ENCODE results near the gene MEGF11.

Gene MEGF11

DNA sequence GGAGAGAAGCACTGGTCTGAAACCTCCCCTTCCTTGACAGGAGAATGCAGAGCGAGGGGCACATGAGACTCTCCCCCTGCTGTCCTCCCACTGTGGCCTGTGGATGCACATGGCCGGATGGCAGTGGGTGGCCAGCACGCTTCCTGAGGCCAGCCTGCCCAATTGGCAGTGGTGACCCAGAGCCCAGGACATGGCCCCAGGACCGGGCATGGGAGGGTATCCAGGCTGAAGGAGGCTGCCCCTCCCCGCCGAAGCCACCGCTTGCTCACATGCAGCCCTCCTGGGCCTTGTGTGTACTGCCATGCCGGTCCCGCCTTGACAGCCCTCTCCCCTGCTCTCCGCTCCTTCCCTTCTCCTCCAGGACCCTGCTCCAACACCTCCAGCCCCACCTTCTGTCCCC lies 100.9 kb downstream of the MEGF11 start:
- Mint-ChIP-seq H3K9me3 (no peaks in the 10 kb centered on the region), H3K4me1 (ENCODE audit: low read depth) (no peaks in the 10 kb centered on the region), H3K4me3 (no peak overlapping the region), H3K36me3 (ENCODE audit: low read depth) (no peaks in the 10 kb centered on the region), H3K27ac (no peak overlapping the region), H3K27me3 (ENCODE audit: low read depth) (peaks cover 2% of the 10 kb centered on the region)
- DNase-seq (ENCODE audit: low spot score): no peak

DNA sequence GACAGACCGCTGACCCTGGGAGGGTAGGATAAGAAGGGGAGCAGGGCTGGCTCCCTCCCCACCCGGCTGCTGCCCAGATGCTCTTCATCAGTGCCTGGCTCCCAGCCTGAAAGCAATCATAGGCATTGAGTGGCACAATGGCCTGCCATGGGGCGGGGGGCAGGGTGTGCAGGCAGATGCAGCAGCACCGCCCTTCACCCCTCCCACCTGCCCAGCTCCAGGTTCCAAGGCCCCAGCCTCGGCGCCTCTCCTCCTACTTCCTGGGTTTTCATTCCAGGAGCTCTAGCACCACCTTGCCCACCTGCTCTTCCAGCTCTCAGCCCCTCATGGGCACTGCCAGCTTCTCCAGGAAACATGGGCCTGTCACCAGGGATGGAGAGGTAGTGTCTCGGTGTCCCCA lies 101.7 kb downstream of the MEGF11 start:
- H3K27ac Mint-ChIP-seq: no peak overlapping the region
- no peak overlapping the region for H3K4me3 Mint-ChIP-seq
- no peaks in the 10 kb centered on the region for H3K36me3 Mint-ChIP-seq (ENCODE audit: low read depth)
- DNase-seq (ENCODE audit: low spot score): no peak
- no peaks in the 10 kb centered on the region for H3K4me1 Mint-ChIP-seq (ENCODE audit: low read depth)
- peaks cover 2% of the 10 kb centered on the region for H3K27me3 Mint-ChIP-seq (ENCODE audit: low read depth)
- H3K9me3 Mint-ChIP-seq: no peaks in the 10 kb centered on the region

DNA sequence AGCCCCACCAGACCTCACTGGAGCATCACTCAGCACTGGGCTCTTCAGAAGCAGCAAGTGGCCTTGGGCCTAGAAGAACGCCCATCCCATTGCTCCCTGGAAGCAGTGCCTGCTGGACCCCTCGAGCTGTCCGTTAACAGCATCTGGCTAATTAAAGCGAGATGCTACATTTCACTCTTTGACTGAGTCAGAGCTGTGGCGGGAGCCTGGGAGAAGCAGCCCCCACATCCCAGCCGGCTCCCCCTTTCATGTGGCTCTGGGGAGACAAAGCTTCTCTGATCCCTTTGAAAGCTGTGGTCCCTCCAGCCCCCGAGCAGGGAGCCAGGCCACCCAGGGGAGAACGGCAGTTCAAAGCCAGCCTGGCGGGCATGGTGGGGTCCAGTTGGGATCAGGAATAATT lies 103.7 kb downstream of the MEGF11 start:
- H3K4me1 Mint-ChIP-seq (ENCODE audit: low read depth): peaks cover 2% of the 10 kb centered on the region
- H3K9me3 Mint-ChIP-seq: no peaks in the 10 kb centered on the region
- no peaks in the 10 kb centered on the region for H3K36me3 Mint-ChIP-seq (ENCODE audit: low read depth)
- no peak overlapping the region for H3K27ac Mint-ChIP-seq
- H3K4me3 Mint-ChIP-seq: no peak overlapping the region
- no peak for DNase-seq (ENCODE audit: low spot score)
- peaks cover 5% of the 10 kb centered on the region for H3K27me3 Mint-ChIP-seq (ENCODE audit: low read depth)

DNA sequence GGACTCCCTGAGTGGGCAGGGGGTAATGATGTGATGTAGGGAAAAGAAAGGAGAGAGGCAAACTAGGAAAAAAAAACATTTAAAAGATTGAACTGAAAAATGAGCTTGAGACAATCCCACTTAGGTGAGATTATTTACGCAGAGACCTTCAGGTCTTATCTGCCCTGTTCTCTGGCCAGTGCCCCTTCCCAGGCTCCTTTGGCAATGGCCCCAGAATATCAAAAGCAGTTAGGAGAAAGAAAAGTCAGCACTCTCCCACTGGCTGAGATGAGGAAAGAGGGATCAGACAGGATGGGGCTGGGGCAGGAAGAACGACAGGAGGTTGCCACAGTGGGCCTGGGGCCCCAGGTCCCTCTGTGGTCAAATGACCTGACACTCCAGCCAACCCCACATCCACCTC lies 105.4 kb downstream of the MEGF11 start:
- Mint-ChIP-seq H3K4me1 (ENCODE audit: low read depth) (peaks cover 2% of the 10 kb centered on the region), H3K27me3 (ENCODE audit: low read depth) (peaks cover 8% of the 10 kb centered on the region), H3K4me3 (no peak overlapping the region), H3K27ac (no peak overlapping the region), H3K36me3 (ENCODE audit: low read depth) (no peaks in the 10 kb centered on the region), H3K9me3 (no peaks in the 10 kb centered on the region)
- no peak for DNase-seq (ENCODE audit: low spot score)

DNA sequence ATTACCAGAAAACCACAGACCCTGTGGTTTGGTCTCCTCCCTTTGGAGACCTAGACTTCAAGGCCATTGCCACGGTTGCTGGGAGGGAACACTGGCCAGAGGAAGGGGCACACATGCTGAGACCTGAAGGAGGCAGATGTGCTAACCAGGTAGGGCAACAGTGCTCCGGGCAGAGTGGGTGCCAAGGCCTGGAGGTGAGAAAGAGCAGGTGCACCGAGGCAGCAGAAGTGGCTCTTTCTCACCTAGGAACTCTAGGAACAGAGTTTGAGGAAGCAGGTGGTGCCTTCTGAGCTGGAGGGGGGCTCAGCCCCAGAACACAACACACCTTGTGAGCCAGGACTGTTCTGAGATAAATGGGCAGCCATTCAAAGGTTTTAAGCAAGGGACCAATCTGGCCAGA lies 106.1 kb downstream of the MEGF11 start:
- H3K4me3 Mint-ChIP-seq: no peak overlapping the region
- H3K27ac Mint-ChIP-seq: no peak overlapping the region
- DNase-seq (ENCODE audit: low spot score): no peak
- H3K36me3 Mint-ChIP-seq (ENCODE audit: low read depth): no peaks in the 10 kb centered on the region
- peaks cover 2% of the 10 kb centered on the region for H3K4me1 Mint-ChIP-seq (ENCODE audit: low read depth)
- H3K27me3 Mint-ChIP-seq (ENCODE audit: low read depth): peaks cover 8% of the 10 kb centered on the region
- no peaks in the 10 kb centered on the region for H3K9me3 Mint-ChIP-seq

DNA sequence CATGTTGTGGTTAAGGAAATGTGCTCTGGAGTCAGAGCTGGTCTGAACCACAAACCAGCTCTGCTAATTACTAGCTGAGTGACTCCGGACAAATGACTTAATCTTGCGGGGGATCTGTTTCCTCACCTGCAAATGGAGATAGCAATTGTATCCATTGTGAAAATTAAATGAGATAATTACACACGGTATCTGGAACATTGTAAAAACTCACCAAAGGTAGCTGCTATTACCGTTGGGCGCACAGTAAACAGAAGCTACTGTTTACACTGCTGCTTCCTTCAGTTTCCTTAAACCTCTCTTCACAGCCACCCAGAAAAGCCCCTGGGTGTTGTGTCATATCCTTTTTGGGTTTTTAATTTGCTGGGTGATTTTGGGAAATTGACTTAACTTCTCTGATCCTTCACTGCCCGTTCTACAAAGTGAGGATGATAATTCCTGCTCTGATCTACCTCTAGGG lies 107.8 kb downstream of the MEGF11 start:
- H3K27me3 Mint-ChIP-seq (ENCODE audit: low read depth): peaks cover 8% of the 10 kb centered on the region
- H3K36me3 Mint-ChIP-seq (ENCODE audit: low read depth): no peaks in the 10 kb centered on the region

GRCh38 chr15:66144978-66145725 lies 108.4 kb downstream of the MEGF11 start:
- no peak overlapping the region for H3K27ac Mint-ChIP-seq
- DNase-seq (ENCODE audit: low spot score): no peak
- no peaks in the 10 kb centered on the region for H3K36me3 Mint-ChIP-seq (ENCODE audit: low read depth)
- no peak overlapping the region for H3K4me3 Mint-ChIP-seq
- H3K4me1 Mint-ChIP-seq (ENCODE audit: low read depth): peaks cover 2% of the 10 kb centered on the region
- no peaks in the 10 kb centered on the region for H3K9me3 Mint-ChIP-seq
- peaks cover 8% of the 10 kb centered on the region for H3K27me3 Mint-ChIP-seq (ENCODE audit: low read depth)

More for the DNA sequence above, 107.8 kb downstream of the MEGF11 start:
- no peak for DNase-seq (ENCODE audit: low spot score)
- no peak overlapping the region for H3K27ac Mint-ChIP-seq
- H3K4me1 Mint-ChIP-seq (ENCODE audit: low read depth): peaks cover 2% of the 10 kb centered on the region
- no peaks in the 10 kb centered on the region for H3K9me3 Mint-ChIP-seq
- no peak overlapping the region for H3K4me3 Mint-ChIP-seq

DNA sequence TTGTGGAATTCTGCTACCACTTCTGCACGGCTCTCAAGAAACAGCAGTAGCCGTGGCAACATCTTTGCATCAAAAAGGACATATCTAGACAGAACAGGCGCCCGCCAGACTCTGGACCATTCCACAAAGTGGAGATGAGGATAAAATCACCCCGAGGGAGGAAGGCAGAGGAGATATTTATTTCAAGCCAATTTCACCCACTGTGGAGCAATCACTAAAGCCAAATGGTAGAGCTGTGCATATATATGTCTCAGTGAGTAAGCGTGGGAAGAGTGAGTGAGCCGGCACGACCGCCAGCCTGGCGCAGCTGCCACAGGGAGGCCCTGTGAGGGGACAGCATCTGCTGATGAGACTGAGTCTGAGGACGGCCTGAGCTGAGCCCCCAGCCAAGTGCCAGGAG lies 111.3 kb downstream of the MEGF11 start:
- H3K4me3 Mint-ChIP-seq: no peak overlapping the region
- peaks cover 6% of the 10 kb centered on the region for H3K27me3 Mint-ChIP-seq (ENCODE audit: low read depth)
- H3K36me3 Mint-ChIP-seq (ENCODE audit: low read depth): no peaks in the 10 kb centered on the region
- H3K9me3 Mint-ChIP-seq: no peaks in the 10 kb centered on the region
- H3K27ac Mint-ChIP-seq: no peak overlapping the region
- DNase-seq (ENCODE audit: low spot score): no peak
- H3K4me1 Mint-ChIP-seq (ENCODE audit: low read depth): peaks cover 2% of the 10 kb centered on the region

DNA sequence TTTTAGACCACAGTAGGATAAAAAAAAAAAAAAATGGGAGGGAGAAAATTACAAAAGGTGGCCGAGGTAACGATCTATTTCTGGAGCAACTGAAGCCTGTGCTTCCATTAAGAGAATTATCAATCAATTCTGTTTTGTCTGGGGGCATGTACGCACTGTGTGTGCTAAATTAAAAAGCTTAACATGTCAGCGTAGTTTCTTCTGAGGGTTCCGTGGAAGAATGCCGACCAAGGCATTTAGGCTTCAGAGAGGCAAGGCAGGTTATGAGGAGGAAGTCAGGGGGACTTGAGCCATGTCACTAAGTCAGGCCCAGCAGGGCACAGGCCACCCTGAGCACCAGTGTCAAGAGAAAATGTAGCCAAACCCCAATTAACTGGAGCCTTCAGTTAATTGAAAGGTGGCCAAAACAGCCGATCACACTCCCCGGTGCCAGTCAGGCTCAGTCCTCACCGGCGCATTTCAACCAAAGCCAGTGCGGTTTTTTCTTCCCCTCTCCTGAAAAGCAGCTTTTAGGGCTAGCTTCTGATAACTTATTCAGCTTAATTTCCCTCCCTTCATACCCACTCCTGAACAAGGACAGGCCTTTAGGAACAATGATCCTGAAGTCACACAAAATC lies 113.9 kb downstream of the MEGF11 start:
- no peak for DNase-seq (ENCODE audit: low spot score)
- H3K27ac Mint-ChIP-seq: no peak overlapping the region
- H3K36me3 Mint-ChIP-seq (ENCODE audit: low read depth): no peaks in the 10 kb centered on the region
- peaks cover 2% of the 10 kb centered on the region for H3K4me1 Mint-ChIP-seq (ENCODE audit: low read depth)
- H3K9me3 Mint-ChIP-seq: no peaks in the 10 kb centered on the region
- no peak overlapping the region for H3K4me3 Mint-ChIP-seq
- peaks cover 2% of the 10 kb centered on the region for H3K27me3 Mint-ChIP-seq (ENCODE audit: low read depth)

DNA sequence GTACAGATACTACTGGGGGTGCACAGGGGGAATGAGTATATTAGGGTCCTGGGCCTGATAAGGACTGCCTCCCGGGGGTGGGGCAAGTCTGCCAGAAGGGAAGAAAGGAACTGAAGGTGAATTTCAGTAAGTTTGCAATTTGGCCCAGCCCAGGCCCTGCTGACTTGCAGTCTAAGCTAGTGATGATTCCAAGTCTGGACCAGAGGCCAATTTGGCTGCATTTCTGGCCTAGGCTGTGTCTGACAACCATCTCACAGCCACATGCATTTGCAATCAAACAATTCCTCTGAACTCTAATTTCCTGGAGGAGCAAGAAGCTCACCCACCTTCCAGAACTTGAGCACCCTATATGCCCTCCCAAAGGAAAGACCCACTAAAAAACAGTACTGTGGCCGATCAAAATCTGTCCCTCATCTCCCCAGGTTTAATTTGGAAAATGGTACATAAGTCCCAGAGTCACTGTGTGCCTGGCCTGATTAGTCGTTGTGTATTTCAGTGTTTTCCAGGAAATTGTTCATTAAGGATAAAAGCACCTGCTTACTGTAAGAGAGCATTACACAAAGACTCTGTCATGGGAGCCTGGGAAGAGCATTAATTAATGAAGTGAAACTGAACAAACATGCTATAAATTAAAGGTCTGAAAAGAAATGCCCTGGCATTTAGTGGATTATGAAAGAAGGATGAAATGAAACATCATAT lies 114.5 kb downstream of the MEGF11 start:
- H3K27me3 Mint-ChIP-seq (ENCODE audit: low read depth): no peaks in the 10 kb centered on the region
- H3K4me1 Mint-ChIP-seq (ENCODE audit: low read depth): peaks cover 2% of the 10 kb centered on the region
- no peak overlapping the region for H3K4me3 Mint-ChIP-seq
- H3K36me3 Mint-ChIP-seq (ENCODE audit: low read depth): no peaks in the 10 kb centered on the region
- H3K9me3 Mint-ChIP-seq: no peaks in the 10 kb centered on the region
- no peak for DNase-seq (ENCODE audit: low spot score)
- H3K27ac Mint-ChIP-seq: no peak overlapping the region

GRCh38 chr15:66138096-66138783 lies 115.3 kb downstream of the MEGF11 start:
- Mint-ChIP-seq H3K9me3 (no peaks in the 10 kb centered on the region), H3K27me3 (ENCODE audit: low read depth) (no peaks in the 10 kb centered on the region), H3K27ac (no peak overlapping the region), H3K4me3 (no peak overlapping the region), H3K4me1 (ENCODE audit: low read depth) (peaks cover 2% of the 10 kb centered on the region), H3K36me3 (ENCODE audit: low read depth) (no peaks in the 10 kb centered on the region)
- no peak for DNase-seq (ENCODE audit: low spot score)

- Mint-ChIP-seq H3K4me3 (no peak overlapping the region), H3K4me1 (ENCODE audit: low read depth) (peaks cover 2% of the 10 kb centered on the region), H3K27me3 (ENCODE audit: low read depth) (no peaks in the 10 kb centered on the region), H3K9me3 (no peaks in the 10 kb centered on the region), H3K36me3 (ENCODE audit: low read depth) (no peaks in the 10 kb centered on the region), H3K27ac (no peak overlapping the region)
- no peak for DNase-seq (ENCODE audit: low spot score)
Measured at GRCh38 chr15:66136948-66137347, 116.6 kb downstream of the MEGF11 start.

- Mint-ChIP-seq H3K27me3 (ENCODE audit: low read depth) (no peaks in the 10 kb centered on the region), H3K4me1 (ENCODE audit: low read depth) (peaks cover 2% of the 10 kb centered on the region), H3K4me3 (no peak overlapping the region), H3K27ac (no peak overlapping the region), H3K36me3 (ENCODE audit: low read depth) (no peaks in the 10 kb centered on the region), H3K9me3 (no peaks in the 10 kb centered on the region)
- no peak for DNase-seq (ENCODE audit: low spot score)
Measured at GRCh38 chr15:66135664-66136063, 117.9 kb downstream of the MEGF11 start.

- H3K36me3 Mint-ChIP-seq (ENCODE audit: low read depth): no peaks in the 10 kb centered on the region
- H3K9me3 Mint-ChIP-seq: no peaks in the 10 kb centered on the region
- DNase-seq (ENCODE audit: low spot score): no peak
- no peak overlapping the region for H3K4me3 Mint-ChIP-seq
- no peak overlapping the region for H3K27ac Mint-ChIP-seq
- peaks cover 3% of the 10 kb centered on the region for H3K27me3 Mint-ChIP-seq (ENCODE audit: low read depth)
- peaks cover 2% of the 10 kb centered on the region for H3K4me1 Mint-ChIP-seq (ENCODE audit: low read depth)
Measured at GRCh38 chr15:66134284-66134683, 119.3 kb downstream of the MEGF11 start.

All from T-helper 2 cell treated with Interferon-gamma antibody and Interleukin-4, amounts not matched to agents 5 μg/mL and 100 μg/mL, for 36 hours (primary cell).